Activated CD4-positive, alpha-beta T cell treated with anti-CD3 and anti-CD28 coated beads, Interleukin-2, amount 50 U/mL, for 48 hours (primary cell): ENCODE data around the gene EIF4G3.
"Not testable (repeated sequence)": the region's sequence is repeated elsewhere in the genome, so short reads cannot be mapped to it uniquely, and the experiment has no call there.

Experiments
- DNase-seq, 2 experiments: peaks; one replicate each; pipeline ENCODE4 v3.0.0-alpha.2; 2020

EIF4G3 gene

DNA sequence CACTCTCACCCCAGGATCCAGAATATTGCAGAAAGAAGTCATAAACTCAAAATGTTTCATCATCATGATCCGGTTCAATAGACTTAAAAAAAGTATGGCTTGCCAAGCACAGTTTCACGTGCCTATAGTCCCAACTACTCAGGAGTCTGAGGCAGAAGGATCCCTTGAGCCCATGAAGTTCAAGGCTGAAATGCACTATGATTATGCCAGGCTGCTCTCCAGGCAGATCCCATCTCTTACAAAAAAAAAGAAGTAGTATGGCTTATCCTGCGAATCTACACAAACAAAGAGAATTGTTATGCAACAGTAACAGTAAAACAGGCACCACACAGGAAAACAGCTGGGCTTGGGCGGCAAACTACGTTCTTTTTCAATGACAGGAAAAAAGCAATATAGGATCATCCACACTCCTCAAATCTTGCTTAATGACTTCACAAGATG, 76.2 kb downstream of the EIF4G3 start:
- no peak for DNase-seq

DNA sequence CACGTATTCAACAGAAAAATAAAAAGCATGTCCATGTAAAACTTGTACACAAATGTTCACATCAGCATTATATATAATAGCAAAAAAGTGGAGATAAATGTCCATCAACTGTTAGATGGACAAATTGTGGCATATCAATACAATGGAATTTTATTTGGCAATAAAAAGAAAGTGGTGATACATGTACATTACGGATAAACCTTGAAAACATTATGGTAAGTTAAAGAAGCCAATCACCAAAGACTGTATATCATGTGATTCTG, 76.9 kb downstream of the EIF4G3 start:
- DNase-seq: no peak

DNA sequence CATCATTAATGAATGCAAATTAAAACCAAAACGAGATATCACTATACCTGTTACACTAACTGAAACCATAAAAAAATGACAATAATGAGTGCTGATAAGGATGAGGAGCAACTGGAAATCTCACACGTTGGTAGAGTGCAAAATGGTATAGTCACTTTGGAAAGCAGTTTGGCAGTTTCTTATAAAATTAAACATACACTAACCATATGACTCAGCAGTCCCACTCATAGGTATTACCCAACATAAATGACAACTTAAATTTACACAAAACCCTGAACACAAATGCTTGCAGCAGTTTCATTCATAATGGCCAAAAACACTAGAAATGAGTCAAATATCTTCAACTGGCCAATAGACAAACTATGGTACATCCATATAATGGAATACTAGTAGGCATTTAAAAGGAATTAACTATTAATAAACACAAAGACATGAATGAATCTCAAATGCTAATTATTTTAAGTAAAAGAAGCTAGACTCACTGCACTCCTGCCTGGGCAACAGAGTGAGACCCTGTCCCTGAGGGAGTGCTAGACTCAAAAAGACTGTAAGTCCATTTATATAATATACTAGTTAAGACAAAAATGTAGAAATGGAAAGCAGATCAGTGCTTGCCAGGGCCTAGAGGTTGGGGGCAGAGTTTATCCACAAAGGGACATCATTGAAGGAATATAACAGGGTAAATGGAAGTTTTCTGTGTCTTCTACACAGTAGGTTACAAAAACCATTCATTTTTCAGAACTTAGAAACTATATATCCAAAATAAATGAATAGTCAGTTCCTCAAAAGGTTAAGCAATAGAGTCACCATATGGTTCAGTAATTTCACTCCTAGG, 77.4 kb downstream of the EIF4G3 start:
- DNase-seq: no peak

DNA sequence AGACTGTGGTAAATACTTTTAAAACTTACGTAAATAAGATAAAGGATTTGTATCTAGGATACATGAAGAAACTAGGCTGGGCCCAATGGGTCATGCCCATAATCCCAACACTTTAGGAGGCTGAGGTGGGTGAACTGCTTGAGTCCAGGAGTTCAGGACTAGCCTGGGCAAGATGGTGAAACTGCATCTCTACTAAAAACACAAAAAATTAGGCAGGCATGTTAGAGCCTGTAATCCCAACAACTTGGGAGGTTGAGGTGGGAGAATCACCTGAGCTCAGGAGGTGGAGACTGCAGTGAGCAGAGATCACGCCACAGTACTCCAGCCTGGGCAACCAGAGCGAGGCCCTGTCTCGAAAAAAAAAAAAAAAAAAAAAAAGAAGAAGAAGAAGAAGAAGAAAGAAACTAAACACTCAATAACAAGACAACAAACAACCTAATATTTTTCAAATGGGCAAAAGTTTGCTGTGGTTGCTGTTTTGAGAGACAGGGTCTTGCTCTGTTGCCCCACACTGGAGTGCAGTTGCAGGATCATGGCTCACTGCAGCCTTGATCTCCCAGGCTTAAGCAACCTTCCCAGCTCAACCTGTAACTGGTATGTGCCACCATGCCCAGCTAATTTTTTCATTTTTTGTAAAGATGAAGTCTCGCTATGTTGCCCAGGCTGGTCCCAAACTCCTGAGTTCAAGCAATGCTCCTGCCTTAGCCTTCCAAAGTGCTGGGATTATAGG, 78.3 kb downstream of the EIF4G3 start:
- no peak for DNase-seq

DNA sequence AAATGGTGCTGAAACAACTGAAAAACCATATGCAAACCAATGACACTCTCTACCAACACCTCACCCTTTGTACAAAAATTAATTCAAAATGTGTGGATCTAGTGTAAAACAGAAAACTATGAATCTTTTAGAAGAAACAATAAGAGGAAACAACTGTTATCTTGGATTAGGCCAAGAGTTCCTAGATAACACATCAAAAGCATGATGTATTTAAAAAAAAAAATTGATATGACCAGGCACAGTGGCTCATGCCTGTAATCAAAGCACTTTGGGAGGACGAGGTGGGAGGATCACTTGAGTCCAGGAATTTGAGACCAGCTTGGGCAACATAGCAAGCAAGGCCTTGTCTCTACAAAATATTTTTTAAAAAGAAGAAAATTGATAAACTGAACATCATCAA, 79.0 kb downstream of the EIF4G3 start:
- no peak for DNase-seq

DNA sequence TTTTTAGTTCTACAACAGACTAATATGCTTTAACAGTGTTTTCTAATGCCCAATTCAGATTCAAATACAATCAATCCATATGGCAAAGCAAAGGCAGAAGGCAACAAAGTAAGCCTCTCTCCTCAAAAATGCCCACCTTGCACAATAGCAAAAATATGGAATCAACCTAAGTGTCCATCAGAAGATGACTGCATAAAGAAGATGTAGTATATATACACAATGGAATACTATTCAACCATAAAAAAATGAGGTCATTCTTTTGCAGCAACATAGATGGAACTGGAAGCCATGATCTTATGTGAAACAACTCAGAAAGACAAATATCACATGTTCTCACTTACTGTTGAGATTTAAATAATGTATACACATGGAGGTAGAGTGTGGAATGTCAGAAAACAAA, 80.7 kb downstream of the EIF4G3 start:
- DNase-seq: no peak

DNA sequence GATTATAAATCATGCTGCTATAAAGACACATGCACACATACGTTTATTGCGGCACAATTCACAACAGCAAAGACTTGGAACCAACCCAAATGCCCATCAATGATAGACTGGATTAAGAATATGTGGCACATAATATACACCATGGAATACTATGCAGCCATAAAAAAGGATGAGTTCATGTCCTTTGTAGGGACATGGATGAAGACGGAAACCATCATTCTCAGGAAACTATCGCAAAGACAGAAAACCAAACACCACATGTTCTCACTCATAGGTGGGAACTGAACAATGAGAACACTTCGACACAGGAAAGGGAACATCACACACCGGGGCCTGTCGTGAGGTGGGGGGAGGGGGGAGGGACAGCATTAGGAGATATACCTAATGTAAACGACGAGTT, 82.4 kb downstream of the EIF4G3 start:
- not testable (repeated sequence) for DNase-seq

DNA sequence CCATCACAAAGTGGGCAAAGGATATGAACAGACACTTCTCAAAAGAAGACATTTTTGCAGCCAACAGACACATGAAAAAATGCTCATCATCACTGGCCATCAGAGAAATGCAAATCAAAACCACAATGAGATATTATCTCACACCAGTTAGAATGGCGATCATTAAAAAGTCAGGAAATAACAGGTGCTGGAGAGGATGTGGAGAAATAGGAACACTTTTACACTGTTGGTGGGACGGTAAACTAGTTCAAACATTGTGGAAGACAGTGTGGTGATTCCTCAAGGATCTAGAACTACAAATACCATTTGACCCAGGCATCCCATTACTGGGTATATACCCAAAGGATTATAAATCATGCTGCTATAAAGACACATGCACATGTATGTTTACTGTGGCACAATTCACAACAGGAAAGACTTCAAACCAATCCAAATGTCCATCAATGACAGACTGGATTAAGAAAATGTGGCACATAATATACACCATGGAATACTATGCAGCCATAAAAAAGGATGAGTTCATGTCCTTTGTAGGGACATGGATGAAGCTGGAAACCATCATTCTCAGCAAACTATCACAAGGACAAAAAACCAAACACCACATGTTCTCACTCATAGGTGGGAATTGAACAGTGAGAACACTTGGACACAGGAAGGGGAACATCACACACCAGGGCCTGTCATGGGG, 83.3 kb downstream of the EIF4G3 start:
- DNase-seq: not testable (repeated sequence)

DNA sequence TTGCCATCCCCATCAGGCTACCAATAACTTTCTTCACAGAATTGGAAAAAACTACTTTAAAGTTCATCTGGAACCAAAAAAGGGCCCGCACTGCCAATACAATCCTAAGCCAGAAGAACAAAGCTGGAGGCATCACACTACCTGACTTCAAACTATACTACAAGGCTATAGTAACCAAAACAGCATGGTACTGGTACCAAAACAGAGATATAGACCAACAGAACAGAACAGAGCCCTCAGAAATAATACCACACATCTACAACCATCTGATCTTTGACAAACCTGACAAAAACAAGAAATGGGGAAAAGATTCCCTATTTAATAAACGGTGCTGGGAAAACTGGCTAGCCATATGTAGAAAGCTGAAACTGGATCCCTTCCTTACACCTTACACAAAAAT, 84.2 kb downstream of the EIF4G3 start:
- DNase-seq: not testable (repeated sequence)

DNA sequence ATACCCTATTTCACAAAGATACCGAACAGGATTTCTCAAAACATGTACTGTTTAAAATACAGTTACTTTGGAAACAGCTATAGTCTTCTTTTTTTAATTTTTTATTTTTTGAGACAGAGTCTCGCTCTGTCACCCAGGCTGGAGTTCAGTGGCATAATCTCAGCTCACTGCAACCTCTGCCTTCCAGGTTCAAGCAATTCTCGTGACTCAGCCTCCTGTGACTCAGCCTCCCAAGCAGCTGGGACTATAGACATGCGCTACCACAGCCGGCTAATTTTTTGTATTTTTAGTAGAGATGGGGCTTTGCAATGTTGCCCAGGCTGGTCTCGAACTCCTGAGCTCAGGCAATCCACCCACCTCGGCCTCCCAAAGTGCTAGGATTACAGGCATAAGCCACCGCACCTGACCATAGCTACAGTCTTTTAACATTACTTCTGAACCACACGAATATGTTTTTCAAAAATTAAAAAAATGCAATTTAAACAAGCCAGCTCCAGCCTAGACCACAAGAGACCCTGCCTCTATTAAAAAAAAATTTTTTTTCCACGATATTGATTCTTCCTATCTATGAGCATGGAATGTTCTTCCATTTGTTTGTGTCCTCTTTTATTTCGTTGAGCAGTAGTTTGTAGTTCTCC, 85.5 kb downstream of the EIF4G3 start:
- peak in 1 of 2 experiments; percentile 8 for DNase-seq

DNA sequence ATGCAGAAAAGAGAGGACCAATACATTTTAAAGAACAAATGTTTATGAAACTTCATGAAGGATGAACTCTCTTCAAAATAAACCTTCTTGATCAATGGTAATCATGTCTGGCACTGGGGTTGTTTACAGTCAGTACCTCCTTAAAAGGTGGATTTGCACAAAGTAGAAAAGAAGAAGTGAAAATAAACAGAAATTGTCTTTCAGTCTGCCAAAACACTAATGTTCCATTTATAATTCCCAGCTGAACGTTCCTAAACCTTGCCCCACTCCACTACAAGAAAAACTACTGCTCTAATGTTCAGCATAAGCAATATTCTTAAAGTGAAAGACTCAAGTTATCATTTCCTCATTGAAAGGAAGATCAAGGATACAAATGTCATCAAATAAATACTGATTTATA, 86.2 kb downstream of the EIF4G3 start:
- DNase-seq: no peak

DNA sequence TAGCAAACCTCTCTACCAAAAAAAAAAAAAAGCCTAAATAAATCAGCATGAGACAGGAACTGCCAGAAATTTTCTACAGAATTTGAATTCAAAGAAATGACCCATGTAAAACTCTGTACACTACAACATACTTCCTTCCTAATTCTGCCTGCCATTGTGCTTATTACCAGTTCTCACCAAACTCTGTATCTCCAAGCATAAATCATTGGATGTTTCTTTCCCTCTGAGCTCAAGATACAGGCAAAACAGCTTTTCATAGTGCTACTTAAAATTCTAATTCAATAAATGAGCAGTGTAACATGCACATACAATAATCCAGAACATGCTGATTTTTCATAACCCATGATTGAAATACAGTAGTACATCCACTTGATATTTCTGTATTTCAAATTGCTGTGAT, 87.0 kb downstream of the EIF4G3 start:
- no peak for DNase-seq

DNA sequence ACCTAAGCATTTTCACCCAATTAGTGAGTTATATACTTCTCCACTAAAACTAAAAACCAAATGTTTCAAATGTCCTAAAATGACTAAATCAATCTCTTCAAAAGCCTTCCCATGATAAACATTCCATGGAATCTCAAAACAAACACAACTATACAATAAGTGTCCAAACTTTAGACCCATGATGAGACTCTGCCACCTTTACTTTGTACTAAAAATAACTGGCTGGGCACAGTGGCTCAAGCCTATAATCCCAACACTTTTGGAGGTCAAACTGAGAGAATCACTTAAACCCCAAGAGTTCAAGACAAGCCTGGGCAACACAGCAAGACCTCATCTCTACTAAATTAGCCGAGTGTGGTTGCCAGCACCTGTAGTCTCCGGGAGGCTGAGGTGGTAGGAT, 87.4 kb downstream of the EIF4G3 start:
- no peak for DNase-seq

DNA sequence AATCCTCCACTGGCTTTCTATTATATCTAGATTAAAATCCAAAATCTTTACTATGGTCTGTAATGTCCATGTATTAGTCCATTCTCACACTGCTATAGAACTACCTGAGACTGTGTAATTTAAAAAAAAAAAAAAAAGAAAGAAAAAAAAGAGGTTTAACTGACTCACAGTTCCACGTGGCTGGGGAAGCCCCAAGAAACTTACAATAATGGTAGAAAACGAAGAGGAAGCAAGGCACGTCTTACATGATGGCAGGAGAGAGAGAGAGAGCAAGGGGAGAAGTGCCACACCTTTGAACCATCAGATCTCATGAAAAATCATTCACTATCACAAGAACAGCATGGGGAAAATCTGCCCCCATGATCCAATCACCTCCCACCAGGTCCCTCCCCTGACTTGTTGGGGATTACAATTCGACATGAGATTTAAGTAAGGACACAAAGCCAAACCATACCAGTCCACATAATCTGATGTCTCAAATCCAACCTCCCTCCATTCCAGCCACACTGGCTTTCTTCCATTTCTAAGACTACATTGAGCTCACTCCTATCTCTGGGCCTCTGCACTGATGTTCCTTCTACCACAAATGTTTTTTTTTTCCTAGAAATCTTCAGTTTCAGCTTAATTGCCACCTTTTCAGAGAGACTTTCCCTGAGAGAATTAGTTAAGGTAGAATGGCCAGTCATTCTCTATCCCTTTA, 92.4 kb downstream of the EIF4G3 start:
- no peak for DNase-seq

DNA sequence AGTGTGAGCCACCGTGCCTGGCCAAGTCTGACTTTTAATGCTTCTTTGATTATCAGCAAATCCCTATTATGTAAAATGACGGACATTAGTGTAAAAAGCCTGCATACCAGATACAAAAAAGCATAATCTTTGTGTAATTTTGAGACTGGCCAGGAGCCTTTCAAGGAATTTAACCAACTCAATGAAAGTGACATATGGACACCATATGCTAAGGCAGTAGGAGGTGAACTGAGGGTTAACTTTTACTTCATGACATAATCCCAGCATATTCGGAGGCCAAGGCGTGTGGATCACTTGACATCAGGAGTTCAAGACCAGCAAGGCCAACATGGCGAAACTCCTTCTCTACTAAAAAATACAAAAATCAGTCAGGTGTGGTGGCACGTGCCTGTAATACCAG, 94.6 kb downstream of the EIF4G3 start:
- DNase-seq: no peak

DNA sequence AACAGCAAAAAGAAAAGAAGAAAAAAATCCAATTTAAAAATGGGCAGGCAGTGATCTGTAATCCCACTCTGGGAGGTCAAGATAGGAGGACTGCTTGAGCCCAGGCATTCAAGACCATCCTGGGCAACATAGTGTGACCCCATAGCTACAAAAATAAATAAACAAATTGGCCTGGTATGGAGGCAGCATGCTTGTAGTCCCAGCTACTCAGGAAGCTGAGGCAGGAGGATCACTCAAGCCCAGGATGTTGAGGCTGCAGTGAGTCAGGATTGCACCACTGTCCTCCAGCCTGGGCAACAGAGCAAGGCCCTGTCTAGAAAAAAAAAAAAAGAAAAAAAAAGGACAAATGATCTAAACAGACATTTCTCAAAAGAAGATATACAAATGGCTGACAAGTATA, 99.6 kb downstream of the EIF4G3 start:
- DNase-seq: no peak

DNA sequence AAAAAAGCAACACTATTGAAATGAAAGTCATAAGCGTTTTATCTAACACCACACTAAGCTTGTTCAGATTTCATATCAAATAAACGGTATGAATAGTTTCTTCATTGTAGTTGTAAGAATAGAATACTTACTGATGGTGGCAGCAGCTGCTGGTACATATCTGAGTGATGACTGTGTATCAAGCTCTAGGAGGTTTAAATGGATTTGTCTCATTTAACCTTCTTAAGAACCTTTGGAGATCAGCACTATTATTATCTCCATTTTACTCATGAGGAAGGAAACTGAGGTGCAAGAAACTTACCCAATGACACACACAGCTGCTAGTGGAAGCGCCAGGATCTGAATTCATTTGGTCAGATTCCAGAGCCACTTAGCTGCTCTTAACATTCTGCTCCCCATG, 104.0 kb downstream of the EIF4G3 start:
- DNase-seq: no peak

DNA sequence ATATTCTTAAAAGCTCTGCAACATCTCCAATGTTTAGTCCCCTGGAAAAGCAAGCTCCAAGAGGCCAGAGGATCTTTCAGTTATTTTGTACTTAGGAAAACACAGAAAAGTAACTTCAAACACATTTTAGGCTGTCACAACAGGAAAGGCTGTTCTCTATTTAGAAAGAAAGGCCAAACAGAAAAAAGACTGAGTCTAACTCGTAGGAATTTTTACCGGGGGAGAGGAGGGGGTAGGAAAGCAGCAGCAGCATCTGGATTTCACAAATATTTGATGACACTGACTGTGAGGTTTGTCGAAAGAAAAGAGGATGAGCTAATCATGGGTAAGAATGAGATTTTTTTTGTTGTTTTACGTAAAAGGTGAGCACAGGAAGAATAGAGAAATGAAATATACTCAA, 107.1 kb downstream of the EIF4G3 start:
- no peak for DNase-seq

DNA sequence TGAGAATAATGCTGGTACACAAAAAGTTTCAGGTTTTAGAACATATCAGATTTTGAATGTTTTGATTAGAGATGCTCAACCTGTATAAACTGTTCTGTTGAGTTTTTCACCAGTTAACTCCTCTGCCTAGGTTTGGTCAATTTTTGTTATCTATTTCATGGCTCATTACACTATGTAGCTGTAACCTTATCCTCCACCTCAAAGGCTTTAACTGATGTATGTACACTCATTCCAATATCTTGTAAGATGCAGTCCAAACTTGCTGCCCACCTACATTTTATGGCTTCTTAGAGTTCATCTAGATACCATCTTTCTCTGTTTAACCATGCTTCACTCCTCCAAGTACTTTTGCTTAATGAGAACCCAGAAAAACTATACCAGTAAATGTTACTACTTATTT, 107.8 kb downstream of the EIF4G3 start:
- DNase-seq: no peak

DNA sequence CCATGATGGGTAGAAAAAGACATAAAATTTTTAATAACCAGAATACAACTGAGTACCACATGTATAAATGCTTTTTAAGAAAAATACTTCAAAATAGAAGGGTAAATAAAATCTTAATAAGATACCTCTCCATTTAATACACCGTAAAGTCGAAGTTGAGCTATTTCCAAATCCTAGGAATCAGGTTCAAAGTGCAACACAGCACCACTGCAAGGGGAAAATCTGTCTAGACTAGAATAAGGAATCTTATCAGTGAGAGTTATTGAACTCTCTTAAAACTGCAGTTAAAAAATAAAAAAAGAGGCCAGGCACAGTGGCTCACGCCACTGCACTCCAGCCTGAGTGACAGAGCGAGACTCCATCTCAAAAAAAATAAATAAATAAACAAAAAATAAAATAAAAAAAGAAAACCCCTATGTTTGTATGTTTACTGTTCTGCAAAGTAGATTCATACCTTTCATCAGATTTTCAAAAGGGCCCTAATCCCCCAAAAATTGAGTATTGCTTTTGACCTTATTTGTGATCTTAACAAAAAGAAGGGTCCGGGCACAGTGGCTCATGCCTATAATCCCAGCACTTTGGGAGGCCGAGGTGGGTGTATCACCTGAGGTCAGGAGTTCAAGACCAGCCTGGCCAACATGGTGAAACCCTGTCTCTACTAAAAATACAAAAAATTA, 109.0 kb downstream of the EIF4G3 start:
- DNase-seq: no peak

DNA sequence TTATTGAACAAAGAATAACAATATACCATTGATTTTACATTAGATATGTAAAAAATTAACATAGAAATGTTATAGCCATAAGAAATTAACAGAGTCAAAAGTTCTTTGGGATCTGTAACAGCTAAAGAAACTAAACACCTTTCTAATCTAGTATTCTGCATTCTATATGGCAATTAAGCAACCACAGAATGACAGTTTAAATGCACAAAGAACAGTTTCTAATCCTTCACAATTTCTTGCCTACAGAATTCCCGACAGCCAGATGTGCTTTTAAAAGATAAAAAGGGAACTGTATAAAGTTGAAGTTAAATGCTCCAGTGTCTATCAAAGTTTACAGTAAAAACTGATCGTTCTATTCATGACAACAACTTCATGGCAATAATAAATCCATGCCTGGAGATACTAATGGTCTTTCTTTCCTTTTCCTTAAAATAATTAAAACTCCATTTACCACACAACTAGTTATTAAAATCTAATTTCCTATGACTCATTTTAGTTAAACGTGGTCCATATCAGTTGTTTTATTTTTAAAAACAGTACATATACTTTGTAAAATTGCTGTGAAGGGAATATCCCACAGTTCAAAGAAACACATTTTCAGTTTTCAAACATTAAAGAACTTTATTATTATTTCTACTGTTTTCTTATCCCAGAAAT, 110.2 kb downstream of the EIF4G3 start:
- DNase-seq: no peak

DNA sequence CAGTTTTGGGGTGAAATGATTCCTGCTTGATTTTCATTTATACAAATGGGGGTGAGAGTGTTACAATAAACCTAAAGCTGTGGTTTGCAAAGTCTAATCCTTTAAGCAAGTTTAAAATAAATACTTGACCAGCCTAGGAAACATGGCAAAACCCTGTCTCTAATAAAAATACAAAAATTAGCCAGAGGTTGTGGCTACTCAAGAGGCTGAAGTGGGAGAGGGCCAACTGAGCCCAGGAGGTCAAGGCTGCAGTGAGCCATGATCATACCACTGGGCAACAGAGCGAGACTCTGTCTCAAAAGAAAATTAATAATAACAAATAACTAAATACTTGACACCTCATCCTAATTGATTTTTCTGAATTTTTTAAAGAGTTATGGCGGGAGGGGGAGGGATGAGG, 110.8 kb downstream of the EIF4G3 start:
- DNase-seq: no peak
